Neural cell (in vitro differentiated cells): Measurements from ENCODE around the gene BCO1. TPM values are rescaled to one million over a fixed set of nuclear protein-coding genes. Genes with fewer than 3 reads are reported as not detected.

Source experiments
- H2AFZ ChIP-seq: fragments of 200-600, 300-800 bp; sonication (generic), shearing (Covaris generic); 2 replicates; pipeline ENCODE4 v1.6.0; 2014; ENCODE audit warnings: low read depth, mild to moderate bottlenecking, antibody characterized with exemption, low read length, moderate library complexity
- H3F3A ChIP-seq: fragments of 200-600 bp; shearing (Covaris generic); 2 replicates; pipeline ENCODE4 v1.6.1; 2016; ENCODE audit warnings: mild to moderate bottlenecking, moderate library complexity, mixed read lengths, antibody characterized with exemption, low read length; ENCODE audit not compliant: insufficient read depth, poor library complexity, severe bottlenecking
- H3K27ac ChIP-seq: fragments of 200-600, 300-800 bp; sonication (generic), shearing (Covaris generic); 2 replicates; pipeline ENCODE4 v1.5.1; 2014; ENCODE audit warnings: mild to moderate bottlenecking, low read length, moderate library complexity
- H3K27me3 ChIP-seq: fragments of 300-800, 200-600 bp; sonication (generic), shearing (Covaris generic); 2 replicates; pipeline ENCODE4 v1.6.0; 2014; ENCODE audit warnings: mild to moderate bottlenecking, low read depth, low read length, moderate library complexity; ENCODE audit not compliant: insufficient read depth
- H3K36me3 ChIP-seq: fragments of 300-800, 200-600 bp; sonication (generic), shearing (Covaris generic); 2 replicates; pipeline ENCODE4 v1.5.1; 2014; ENCODE audit warnings: mild to moderate bottlenecking, antibody characterized with exemption, low read length, moderate library complexity; ENCODE audit not compliant: insufficient read depth
- H3K4me2 ChIP-seq: fragments of 300-800, 200-600 bp; sonication (generic), shearing (Covaris generic); 2 replicates; pipeline ENCODE4 v1.6.0; 2014; ENCODE audit warnings: mild to moderate bottlenecking, low read length
- H3K4me3 ChIP-seq: fragments of 300-800, 200-600 bp; sonication (generic), shearing (Covaris generic); 2 replicates; pipeline ENCODE4 v1.5.1; 2014; ENCODE audit warnings: mild to moderate bottlenecking, low read length, moderate library complexity
- H3K79me2 ChIP-seq: fragments of 200-600 bp; shearing (Covaris generic); replicated peaks from 2 replicates; pipeline ENCODE4 v1.6.0; 2014; ENCODE audit warnings: mild to moderate bottlenecking, low read length, moderate library complexity; ENCODE audit not compliant: insufficient read depth
- H3K9ac ChIP-seq: fragments of 300-800, 200-600 bp; sonication (generic), shearing (Covaris generic); 2 replicates; pipeline ENCODE4 v1.6.1; 2016; ENCODE audit warnings: mild to moderate bottlenecking, low read length, mixed read lengths
- H3K9me2 ChIP-seq: fragments of 200-600 bp; shearing (Covaris generic); 2 replicates; pipeline ENCODE4 v1.6.1; 2016; ENCODE audit warnings: mild to moderate bottlenecking, low read length, mixed read lengths; ENCODE audit not compliant: insufficient read depth
- H3K9me3 ChIP-seq: fragments of 200-600, 300-800 bp; sonication (generic), shearing (Covaris generic); 2 replicates; pipeline ENCODE4 v1.6.1; 2016; ENCODE audit warnings: mild to moderate bottlenecking, mixed run types, low read length, moderate library complexity, mixed read lengths
- H4K20me1 ChIP-seq: fragments of 200-600 bp; shearing (Covaris generic); 2 replicates; pipeline ENCODE4 v1.6.1; 2016; ENCODE audit warnings: mild to moderate bottlenecking, mixed run types; ENCODE audit not compliant: insufficient read depth
- CTCF ChIP-seq: fragments of 450-650 bp; IDR thresholded peaks from 2 replicates; pipeline ENCODE4 v1.5.1; 2014; ENCODE audit warnings: antibody characterized with exemption, mild to moderate bottlenecking, moderate library complexity; ENCODE audit not compliant: poor library complexity, severe bottlenecking
- EP300 ChIP-seq: fragments of 450-650 bp; conservative IDR thresholded peaks from 2 replicates; pipeline ENCODE4 v1.6.1; 2014; ENCODE audit warnings: antibody characterized with exemption, mild to moderate bottlenecking, moderate library complexity; ENCODE audit not compliant: poor library complexity, severe bottlenecking
- EZH2 ChIP-seq: fragments of 200-600, 300-800 bp; shearing (Covaris generic), sonication (generic); IDR thresholded peaks from 2 replicates; pipeline ENCODE4 v1.6.1; 2014; ENCODE audit warnings: antibody characterized with exemption, low read length, borderline replicate concordance, mild to moderate bottlenecking; ENCODE audit not compliant: insufficient read depth, poor library complexity, severe bottlenecking
- MXI1 ChIP-seq: fragments of 450-650 bp; conservative IDR thresholded peaks from 2 replicates; pipeline ENCODE4 v1.6.1; 2014; ENCODE audit warnings: antibody characterized with exemption, mild to moderate bottlenecking; ENCODE audit not compliant: poor library complexity, severe bottlenecking
- POLR2AphosphoS5 ChIP-seq: IDR thresholded peaks from 2 replicates; pipeline ENCODE4 v1.6.1; 2012
- RAD21 ChIP-seq: fragments of 450-650 bp; conservative IDR thresholded peaks from 2 replicates; pipeline ENCODE4 v1.6.1; 2014; ENCODE audit warnings: antibody characterized with exemption, mild to moderate bottlenecking, moderate library complexity
- REST ChIP-seq: IDR thresholded peaks from 2 replicates; pipeline ENCODE4 v1.6.1; 2012; ENCODE audit warnings: borderline replicate concordance
- SMC3 ChIP-seq: fragments of 450-650 bp; conservative IDR thresholded peaks from 2 replicates; pipeline ENCODE4 v1.6.1; 2014; ENCODE audit warnings: antibody characterized with exemption, mild to moderate bottlenecking, moderate library complexity; ENCODE audit not compliant: poor library complexity
- TAF1 ChIP-seq: IDR thresholded peaks from 2 replicates; pipeline ENCODE4 v1.6.1; 2012; ENCODE audit warnings: low read depth
- polyA plus RNA-seq: library from polyadenylated mRNA; depleted of rRNA; stranded (reverse); fragments of >200 nt; gene quantifications from 2 replicates; pipeline ENCODE4 v1.2.3, GENCODE V29; 2014

BCO1 gene
- polyA plus RNA-seq, 1 donor from 2014 or later, result not detected

GRCh38 chr16:81333356-81333755 is 94.9 kb downstream of the BCO1 start:
- no peaks in the 10 kb centered on the region for H3K79me2 ChIP-seq
- no peak overlapping the region for H3K4me2 ChIP-seq
- no peaks in the 10 kb centered on the region for H3K9me3 ChIP-seq
- H3F3A ChIP-seq, result no peaks in the 10 kb centered on the region
- no peak for TF ChIP-seq EZH2
- H3K4me3 ChIP-seq, result no peak overlapping the region
- H3K27ac ChIP-seq, result no peak overlapping the region
- H4K20me1 ChIP-seq, result no peaks in the 10 kb centered on the region
- no peaks in the 10 kb centered on the region for H3K9me2 ChIP-seq
- H2AFZ ChIP-seq, result no peak overlapping the region
- H3K27me3 ChIP-seq, result no peaks in the 10 kb centered on the region
- H3K36me3 ChIP-seq, result no peaks in the 10 kb centered on the region
- H3K9ac ChIP-seq, result no peak overlapping the region

GRCh38 chr16:81335669-81336068 is 97.2 kb downstream of the BCO1 start:
- H3K36me3 ChIP-seq, result no peaks in the 10 kb centered on the region
- no peaks in the 10 kb centered on the region for H3F3A ChIP-seq
- H3K79me2 ChIP-seq, result no peaks in the 10 kb centered on the region
- no peaks in the 10 kb centered on the region for H3K9me2 ChIP-seq
- no peak overlapping the region for H3K4me2 ChIP-seq
- H3K4me3 ChIP-seq, result no peak overlapping the region
- no peaks in the 10 kb centered on the region for H3K27me3 ChIP-seq
- H4K20me1 ChIP-seq, result no peaks in the 10 kb centered on the region
- H3K27ac ChIP-seq, result no peak overlapping the region
- TF ChIP-seq EZH2 (no peak), EP300 (no peak), CTCF (no peak), MXI1 (no peak), RAD21 (no peak), TAF1 (no peak), REST (no peak), POLR2AphosphoS5 (no peak), SMC3 (no peak)
- peaks cover 5% of the 10 kb centered on the region for H3K9me3 ChIP-seq
- no peak overlapping the region for H2AFZ ChIP-seq
- no peak overlapping the region for H3K9ac ChIP-seq

- H3K9me3 ChIP-seq, result peaks cover 5% of the 10 kb centered on the region
- H3K9ac ChIP-seq, result no peak overlapping the region
- no peaks in the 10 kb centered on the region for H3F3A ChIP-seq
- no peaks in the 10 kb centered on the region for H3K9me2 ChIP-seq
- H3K79me2 ChIP-seq, result no peaks in the 10 kb centered on the region
- H3K27ac ChIP-seq, result no peak overlapping the region
- no peak overlapping the region for H3K4me3 ChIP-seq
- H3K27me3 ChIP-seq, result no peaks in the 10 kb centered on the region
- no peak overlapping the region for H2AFZ ChIP-seq
- no peak overlapping the region for H3K4me2 ChIP-seq
- H4K20me1 ChIP-seq, result no peaks in the 10 kb centered on the region
- no peak for TF ChIP-seq REST
- no peak for TF ChIP-seq RAD21
- no peak for TF ChIP-seq EZH2
- no peak for TF ChIP-seq EP300
- no peak for TF ChIP-seq POLR2AphosphoS5
- TF ChIP-seq TAF1, result no peak
- no peak for TF ChIP-seq SMC3
- no peak for TF ChIP-seq CTCF
- TF ChIP-seq MXI1, result no peak
- no peaks in the 10 kb centered on the region for H3K36me3 ChIP-seq
Measured at GRCh38 chr16:81337097-81337496, 98.6 kb downstream of the BCO1 start.
